ENCODE data around the gene CCNL2. TPM values are rescaled to one million over a fixed set of nuclear protein-coding genes. Genes with fewer than 3 reads are reported as not detected.
"Not testable (repeated sequence)": the region's sequence is repeated elsewhere in the genome, so short reads cannot be mapped to it uniquely, and the experiment has no call there.

Gene CCNL2
- total RNA-seq, 4 donors from 2014 or later: 311 to 362 (median 339) TPM

- Histone ChIP-seq H3K4me3 (peak overlapping the region in 3 of 4 donors; percentile 6 to 72 (median 8)), H3K27ac (peak overlapping the region; percentile 49 to 99 (median 86)), H3K4me1 (peaks cover 10 to 90% (median 70%) of the 10 kb centered on the region in 4 donors), H3K27me3 (peaks cover 0 to 10% of the 10 kb centered on the region in 2 donors), H3K9me3 (no peaks in the 10 kb centered on the region), H3K36me3 (no peaks in the 10 kb centered on the region)
- WGBS, 2 donors: 22 to 29% methylated on average over 8 to 9 of the region's 18 CpGs
- DNase-seq (ENCODE audit: low spot score in 2 of 2): no peak
- no peak for TF ChIP-seq POLR2A (IDR thresholded peaks at IDR 0.05)
- no peak for TF ChIP-seq EP300 (IDR thresholded peaks at IDR 0.05)
- no peak for TF ChIP-seq CTCF (IDR thresholded peaks at IDR 0.05)
These were observed 32.1 kb upstream of the CCNL2 start for GRCh38 chr1:1430992-1431844.

GRCh38 chr1:1430114-1430982, 31.2 kb upstream of the CCNL2 start:
- Histone ChIP-seq H3K36me3 (no peaks in the 10 kb centered on the region), H3K27ac (peak overlapping the region; percentile 49 to 99 (median 86)), H3K4me3 (peak overlapping the region in 2 of 4 donors; percentile 3 to 18), H3K4me1 (peaks cover 10 to 93% (median 70%) of the 10 kb centered on the region in 4 donors), H3K27me3 (peaks cover 0 to 7% of the 10 kb centered on the region in 2 donors), H3K9me3 (no peaks in the 10 kb centered on the region)
- 8 to 14% methylated on average over 18 to 24 of the region's 35 CpGs for WGBS, 2 donors
- TF ChIP-seq CTCF (IDR thresholded peaks at IDR 0.05) (peak in 2 of 5 experiments; percentile 41 to 61), POLR2A (IDR thresholded peaks at IDR 0.05) (no peak), EP300 (IDR thresholded peaks at IDR 0.05) (peak in 1 of 2 donors; percentile 72)
- peak; percentile 46 to 69 for DNase-seq (ENCODE audit: low spot score in 2 of 2)

- 49 to 54% methylated on average over 6 of the region's 6 CpGs for WGBS, 2 donors
- peak overlapping the region; percentile 49 to 99 (median 86) for H3K27ac ChIP-seq
These were observed 30.5 kb upstream of the CCNL2 start for GRCh38 chr1:1429671-1430073.

GRCh38 chr1:1428967-1429366, 29.8 kb upstream of the CCNL2 start:
- H3K4me3 ChIP-seq; H3K27me3 ChIP-seq; H3K9me3 ChIP-seq; DNase-seq (ENCODE audit: low spot score in 2 of 2); H3K36me3 ChIP-seq: not testable (repeated sequence)
- 92 to 94% methylated on average over 6 of the region's 6 CpGs for WGBS, 2 donors
- peaks cover 10 to 82% (median 59%) of the 10 kb centered on the region in 4 donors for H3K4me1 ChIP-seq
- H3K27ac ChIP-seq: peak overlapping the region in 2 of 4 donors; percentile 89 to 99

More at GRCh38 chr1:1429671-1430073, 30.5 kb upstream of the CCNL2 start:
- H3K36me3 ChIP-seq: no peaks in the 10 kb centered on the region
- peaks cover 10 to 89% (median 66%) of the 10 kb centered on the region in 4 donors for H3K4me1 ChIP-seq
- TF ChIP-seq POLR2A (IDR thresholded peaks at IDR 0.05): no peak
- TF ChIP-seq EP300 (IDR thresholded peaks at IDR 0.05): no peak
- TF ChIP-seq CTCF (IDR thresholded peaks at IDR 0.05): no peak
- no peak overlapping the region for H3K4me3 ChIP-seq
- H3K27me3 ChIP-seq: peaks cover 0 to 7% of the 10 kb centered on the region in 2 donors
- no peaks in the 10 kb centered on the region for H3K9me3 ChIP-seq
- DNase-seq (ENCODE audit: low spot score in 2 of 2): no peak

- 49 to 57% methylated on average over 19 of the region's 19 CpGs for WGBS, 2 donors
- Histone ChIP-seq H3K4me3 (no peak overlapping the region), H3K27ac (peak overlapping the region in 3 of 4 donors; percentile 24 to 99 (median 89))
These were observed 29.0 kb upstream of the CCNL2 start for GRCh38 chr1:1428174-1428573.

More at GRCh38 chr1:1428174-1428573, 29.0 kb upstream of the CCNL2 start:
- H3K4me1 ChIP-seq: peaks cover 10 to 78% (median 52%) of the 10 kb centered on the region in 4 donors
- no peaks in the 10 kb centered on the region for H3K9me3 ChIP-seq
- TF ChIP-seq POLR2A (IDR thresholded peaks at IDR 0.05) (no peak), CTCF (IDR thresholded peaks at IDR 0.05) (no peak), EP300 (IDR thresholded peaks at IDR 0.05) (no peak)
- H3K36me3 ChIP-seq: no peaks in the 10 kb centered on the region
- H3K27me3 ChIP-seq: peaks cover 0 to 7% of the 10 kb centered on the region in 2 donors
- no peak for DNase-seq (ENCODE audit: low spot score in 2 of 2)
